ENCODE measurements around the gene MAP3K14.

GRCh38 chr17:45320931-45321461 is 4.2 kb upstream of the MAP3K14 start:
- TF ChIP-seq POLR2AphosphoS5 (IDR thresholded peaks at IDR 0.05; ENCODE audit: low read depth, low read length) = no peak
- no peak for TF ChIP-seq POLR2A (IDR thresholded peaks at IDR 0.05; ENCODE audit: low read depth, low read length)
- TF ChIP-seq SPI1 (IDR thresholded peaks at IDR 0.05; ENCODE audit: low read depth, low read length) = no peak
- TF ChIP-seq TAF1 (IDR thresholded peaks at IDR 0.05; ENCODE audit: low read depth, low read length) = no peak
